Brain pericyte (primary cell): ENCODE results near the gene TIGD2.

Source experiments
- DNase-seq: peaks from one replicate; pipeline ENCODE4 v3.0.0-alpha.2; 2012; ENCODE audit warnings: low read depth, low spot score

The TIGD2 gene

GRCh38 chr4:89162496-89162895 is 51.2 kb downstream of the TIGD2 start:
- no peak for DNase-seq

GRCh38 chr4:89162987-89163386 is 51.7 kb downstream of the TIGD2 start:
- no peak for DNase-seq

DNA sequence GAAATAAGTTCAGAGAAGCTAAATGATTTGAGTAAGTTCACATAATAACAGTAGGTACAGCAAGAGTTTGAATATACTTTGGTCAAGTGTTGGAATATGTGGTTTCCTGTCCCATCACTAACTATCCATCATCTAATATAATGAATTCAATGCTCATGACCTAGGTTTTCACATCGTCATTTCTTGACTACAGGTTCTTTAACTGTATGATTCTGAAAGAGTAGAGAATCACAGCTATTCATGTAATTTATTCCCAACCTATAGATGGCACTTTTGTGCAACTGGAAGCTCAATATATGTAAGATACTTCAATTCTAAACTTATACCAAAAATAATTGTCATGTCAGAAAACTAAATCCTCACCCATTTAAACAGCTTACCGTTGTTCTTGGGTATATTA is 53.1 kb downstream of the TIGD2 start:
- DNase-seq: no peak
